HG03135 (cell line): Measurements from ENCODE around the gene ANGPTL7.
"Not testable (repeated sequence)": the region's sequence is repeated elsewhere in the genome, so short reads cannot be mapped to it uniquely, and the experiment has no call there.

Experiments
- ATAC-seq: cut with Tn5 transposase; IDR thresholded peaks from one replicate; pipeline ENCODE4 v1.9.1; 2021; ENCODE audit warnings: mild to moderate bottlenecking, moderate library complexity; ENCODE audit not compliant: unreplicated experiment

Gene ANGPTL7

GRCh38 chr1:11188858-11189451 lies at the start of gene ANGPTL7:
Gene ANGPTL7, plus strand, starts transcription at chr1:11189355. Its CDS starts 225 bp downstream, at chr1:11189580.
- no peak for ATAC-seq

- no peak for ATAC-seq
Measured at GRCh38 chr1:11142618-11143391, 46.4 kb upstream of the ANGPTL7 start.

- no peak for ATAC-seq
Measured at GRCh38 chr1:11143401-11143800, 45.8 kb upstream of the ANGPTL7 start.

- no peak for ATAC-seq
Measured at GRCh38 chr1:11143907-11144306, 45.2 kb upstream of the ANGPTL7 start.

- ATAC-seq, result no peak
Measured at GRCh38 chr1:11144570-11145256, 44.4 kb upstream of the ANGPTL7 start.

- ATAC-seq, result no peak
Measured at GRCh38 chr1:11145741-11146140, 43.4 kb upstream of the ANGPTL7 start.

GRCh38 chr1:11147197-11147770 lies 41.9 kb upstream of the ANGPTL7 start:
- ATAC-seq, result no peak

- no peak for ATAC-seq
Measured at GRCh38 chr1:11150326-11150725, 38.8 kb upstream of the ANGPTL7 start.

GRCh38 chr1:11151114-11151513 lies 38.0 kb upstream of the ANGPTL7 start:
- ATAC-seq, result no peak

GRCh38 chr1:11151826-11152612 lies 37.1 kb upstream of the ANGPTL7 start:
- no peak for ATAC-seq

- ATAC-seq, result no peak
Measured at GRCh38 chr1:11152755-11153154, 36.4 kb upstream of the ANGPTL7 start.

- ATAC-seq, result no peak
Measured at GRCh38 chr1:11153184-11153583, 36.0 kb upstream of the ANGPTL7 start.

- no peak for ATAC-seq
Measured at GRCh38 chr1:11156441-11156840, 32.7 kb upstream of the ANGPTL7 start.

GRCh38 chr1:11156963-11157362 lies 32.2 kb upstream of the ANGPTL7 start:
- ATAC-seq, result no peak

- ATAC-seq, result no peak
Measured at GRCh38 chr1:11157394-11157793, 31.8 kb upstream of the ANGPTL7 start.

GRCh38 chr1:11157867-11158266 lies 31.3 kb upstream of the ANGPTL7 start:
- no peak for ATAC-seq

GRCh38 chr1:11158291-11158690 lies 30.9 kb upstream of the ANGPTL7 start:
- no peak for ATAC-seq

- ATAC-seq, result no peak
Measured at GRCh38 chr1:11158720-11159321, 30.3 kb upstream of the ANGPTL7 start.

GRCh38 chr1:11162752-11163151 lies 26.4 kb upstream of the ANGPTL7 start:
- ATAC-seq, result not testable (repeated sequence)

- ATAC-seq, result not testable (repeated sequence)
Measured at GRCh38 chr1:11166744-11167143, 22.4 kb upstream of the ANGPTL7 start.
